HG02763 (cell line): ENCODE data around the gene NDUFA12.

Experiments used
- ATAC-seq: cut with Tn5 transposase; IDR thresholded peaks from one replicate; pipeline ENCODE4 v1.9.1; 2021; ENCODE audit warnings: mild to moderate bottlenecking, moderate library complexity; ENCODE audit not compliant: unreplicated experiment

The NDUFA12 gene

GRCh38 chr12:94982456-94982855 lies 21.0 kb downstream of the NDUFA12 start:
- no peak for ATAC-seq

- ATAC-seq: no peak
Observed at GRCh38 chr12:94980577-94980976, 22.9 kb downstream of the NDUFA12 start.

GRCh38 chr12:94979941-94980340 lies 23.6 kb downstream of the NDUFA12 start:
- no peak for ATAC-seq

GRCh38 chr12:94977766-94978468 lies 25.6 kb downstream of the NDUFA12 start:
- ATAC-seq: no peak

GRCh38 chr12:94973221-94973620 lies 30.3 kb downstream of the NDUFA12 start:
- no peak for ATAC-seq

- ATAC-seq: no peak
Observed at GRCh38 chr12:94972795-94973194, 30.7 kb downstream of the NDUFA12 start.

- no peak for ATAC-seq
Observed at GRCh38 chr12:94971923-94972322, 31.6 kb downstream of the NDUFA12 start.

GRCh38 chr12:94970560-94970959 lies 32.9 kb downstream of the NDUFA12 start:
- no peak for ATAC-seq

- no peak for ATAC-seq
Observed at GRCh38 chr12:94969424-94969823, 34.1 kb downstream of the NDUFA12 start.

GRCh38 chr12:94965982-94966630 lies 37.4 kb downstream of the NDUFA12 start:
- no peak for ATAC-seq

GRCh38 chr12:94963649-94964048 lies 39.8 kb downstream of the NDUFA12 start:
- no peak for ATAC-seq

- no peak for ATAC-seq
Observed at GRCh38 chr12:94962670-94963069, 40.8 kb downstream of the NDUFA12 start.

- ATAC-seq: no peak
Observed at GRCh38 chr12:94961911-94962310, 41.6 kb downstream of the NDUFA12 start.

- no peak for ATAC-seq
Observed at GRCh38 chr12:94961256-94961824, 42.2 kb downstream of the NDUFA12 start.

GRCh38 chr12:94957006-94957405 lies 46.5 kb downstream of the NDUFA12 start:
- no peak for ATAC-seq

GRCh38 chr12:94954948-94955592 lies 48.4 kb downstream of the NDUFA12 start:
- no peak for ATAC-seq

GRCh38 chr12:94954029-94954685 lies 49.3 kb downstream of the NDUFA12 start:
- ATAC-seq: no peak

GRCh38 chr12:94952325-94952724 lies 51.2 kb downstream of the NDUFA12 start:
- ATAC-seq: no peak

- no peak for ATAC-seq
Observed at GRCh38 chr12:94951071-94951934, 52.2 kb downstream of the NDUFA12 start.

- no peak for ATAC-seq
Observed at GRCh38 chr12:94948232-94948810, 55.2 kb downstream of the NDUFA12 start.
